Activated CD4-positive, CD25-positive, alpha-beta regulatory T cell treated with anti-CD3 and anti-CD28 coated beads, Interleukin-2, amount 50 U/mL, for 16 hours (primary cell): Measurements from ENCODE around the gene LSS.

Experiments
- DNase-seq: peaks from one replicate; pipeline ENCODE4 v3.0.0-alpha.2; 2020; ENCODE audit warnings: low read depth, low spot score

LSS gene

GRCh38 chr21:46218906-46219590, 9.5 kb downstream of the LSS start:
- DNase-seq, result no peak

- no peak for DNase-seq
Measured at GRCh38 chr21:46217511-46218196, 10.9 kb downstream of the LSS start.

GRCh38 chr21:46216132-46216747, 12.3 kb downstream of the LSS start:
- DNase-seq, result no peak

GRCh38 chr21:46215436-46216131, 13.0 kb downstream of the LSS start:
- no peak for DNase-seq

GRCh38 chr21:46214478-46215340, 13.9 kb downstream of the LSS start:
- no peak for DNase-seq

GRCh38 chr21:46213620-46214286, 14.8 kb downstream of the LSS start:
- no peak for DNase-seq

GRCh38 chr21:46212721-46213484, 15.7 kb downstream of the LSS start:
- no peak for DNase-seq

GRCh38 chr21:46211786-46212720, 16.5 kb downstream of the LSS start:
- no peak for DNase-seq

- DNase-seq, result no peak
Measured at GRCh38 chr21:46211376-46211775, 17.2 kb downstream of the LSS start.

- DNase-seq, result no peak
Measured at GRCh38 chr21:46210378-46211136, 18.0 kb downstream of the LSS start.

- DNase-seq, result no peak
Measured at GRCh38 chr21:46208761-46209721, 19.5 kb downstream of the LSS start.

- no peak for DNase-seq
Measured at GRCh38 chr21:46207920-46208591, 20.5 kb downstream of the LSS start.

- DNase-seq, result no peak
Measured at GRCh38 chr21:46207006-46207919, 21.3 kb downstream of the LSS start.

GRCh38 chr21:46206163-46207005, 22.2 kb downstream of the LSS start:
- no peak for DNase-seq
